Panc1 (cell line): ENCODE data around the gene PTPRK. TPM values are rescaled to one million over a fixed set of nuclear protein-coding genes. Genes with fewer than 3 reads are reported as not detected.

Source experiments
- ATAC-seq: fragments of 200-7000 bp; cut with Tn5 transposase; 2 replicates; pipeline ENCODE4 v1.9.1; 2020; ENCODE audit warnings: mild to moderate bottlenecking, moderate library complexity
- BruUV-seq: library from RNA; stranded (reverse); fragments of 400-500 nt; replicated peaks from 2 replicates; lab custom pipeline; 2021; lab: Mats Ljungman, UMichigan
- CTCF ChIA-PET: fragments of 300-600 bp; sonication (Branson Sonifier 250); formaldehyde crosslinking; loops from one replicate; lab custom pipeline; 2022; ENCODE audit warnings: antibody characterized with exemption; lab: Charles Lee
- POLR2A ChIA-PET: fragments of 300-600 bp; sonication (Branson Sonifier 250); formaldehyde crosslinking; loops from one replicate; lab custom pipeline; 2022; ENCODE audit warnings: antibody characterized with exemption; lab: Charles Lee
- DNase-seq: peaks from one replicate; pipeline ENCODE4 v3.0.0-alpha.2; 2010; ENCODE audit warnings: low read depth, low spot score
- H3K27ac ChIP-seq: 2 replicates; pipeline ENCODE4 v1.5.1; 2011; ENCODE audit warnings: mild to moderate bottlenecking, low read length, inconsistent platforms
- H3K27me3 ChIP-seq: fragments of 200-500 bp; sonication (Bioruptor generic); 2 replicates; pipeline ENCODE4 v1.6.0; 2014; ENCODE audit warnings: low read length, inconsistent platforms; ENCODE audit not compliant: control insufficient read depth, insufficient read depth
- H3K36me3 ChIP-seq: fragments of 200-500 bp; sonication (Bioruptor generic); 2 replicates; pipeline ENCODE4 v1.5.1; 2014; ENCODE audit warnings: inconsistent platforms, mild to moderate bottlenecking, low read length, moderate library complexity; ENCODE audit not compliant: control insufficient read depth, insufficient read depth
- H3K4me1 ChIP-seq: 2 replicates; pipeline ENCODE4 v1.5.1; 2011; ENCODE audit warnings: inconsistent platforms, mild to moderate bottlenecking, low read length, moderate library complexity; ENCODE audit not compliant: control insufficient read depth, insufficient read depth
- H3K4me3 ChIP-seq, 2 experiments: 2 replicates each; pipeline ENCODE4 v1.5.1; 2011 to 2012; ENCODE audit warnings: low read depth in 2 of 2, low read length in 2 of 2, mild to moderate bottlenecking in 2 of 2, inconsistent platforms in 1 of 2, moderate library complexity in 1 of 2
- H3K9me3 ChIP-seq: fragments of 200-500 bp; sonication (Bioruptor generic); 2 replicates; pipeline ENCODE4 v1.5.1; 2014; ENCODE audit warnings: low read depth, mild to moderate bottlenecking, inconsistent platforms, low read length, moderate library complexity; ENCODE audit not compliant: control insufficient read depth, insufficient read depth
- CTCF ChIP-seq: fragments of 450-650 bp; IDR thresholded peaks from 2 replicates; pipeline ENCODE4 v1.5.1; 2017; ENCODE audit warnings: mild to moderate bottlenecking
- POLR2AphosphoS5 ChIP-seq: IDR thresholded peaks from 2 replicates; pipeline ENCODE4 v1.6.1; 2012; ENCODE audit warnings: mild to moderate bottlenecking, low read depth, low read length, moderate library complexity
- REST ChIP-seq, 2 experiments: IDR thresholded peaks; 2 replicates each; pipeline ENCODE4 v1.6.1; 2011 to 2012; ENCODE audit warnings: low read depth in 2 of 2, control low read depth in 1 of 2, low read length in 1 of 2, mild to moderate bottlenecking in 1 of 2, moderate library complexity in 1 of 2; ENCODE audit not compliant: insufficient read depth in 1 of 2
- SIN3A ChIP-seq: IDR thresholded peaks from 2 replicates; pipeline ENCODE4 v1.6.1; 2012; ENCODE audit warnings: low read depth, mild to moderate bottlenecking, low read length, moderate library complexity, borderline replicate concordance; ENCODE audit not compliant: insufficient read depth
- TCF7L2 ChIP-seq: IDR thresholded peaks from 2 replicates; pipeline ENCODE4 v1.6.1; 2011; ENCODE audit warnings: mild to moderate bottlenecking, low read depth, low read length, inconsistent platforms
- in situ Hi-C: cut with HindIII; loops from 2 replicates; pipeline ENCODE4 v1.10.0; 2016; ENCODE audit warnings: low sequenced_read_pairs, low pct_unique_long_range_greater_than_20kb
- intact Hi-C: fragments of 100-400 bp; cut with micrococcal nuclease; formaldehyde crosslinking; loops from one replicate; pipeline ENCODE4 v1.10.0; 2022; ENCODE audit not compliant: unreplicated experiment
- total RNA-seq: library from RNA; stranded (reverse); gene quantifications from one replicate; pipeline ENCODE4 v1.2.1, GENCODE V29; 2021; ENCODE audit not compliant: unreplicated experiment

The PTPRK gene
- total RNA-seq, 1 experiment from 2014 or later = 61.8 TPM

- Histone ChIP-seq H3K4me3 (no peak overlapping the region), H3K27me3 (no peaks in the 10 kb centered on the region), H3K4me1 (peaks cover 3% of the 10 kb centered on the region; the same call in 1 of the 2 replicates), H3K36me3 (no peaks in the 10 kb centered on the region), H3K9me3 (no peaks in the 10 kb centered on the region), H3K27ac (no peak overlapping the region)
- BruUV-seq = no TSS peak
- TF ChIP-seq POLR2AphosphoS5 (no peak), REST (IDR thresholded peaks at IDR 0.05; ENCODE audit: insufficient read depth in 1 of 2, low read depth in 2 of 2, low read length in 1 of 2) (no peak), CTCF (no peak), SIN3A (no peak), TCF7L2 (no peak)
- POLR2A ChIA-PET = no interaction called here
- in situ Hi-C loops = no loop called here
- DNase-seq (no peak), ATAC-seq (no peak)
- intact Hi-C loops = no loop called here
- CTCF ChIA-PET = no interaction called here
These were observed 183.8 kb downstream of the PTPRK start for GRCh38 chr6:128336436-128337095.

- ChIA-PET CTCF (no interaction called here), POLR2A (interaction anchor here (0.5 kb wide), 1 partner anchor 9 kb away, joined by 7 read pairs; no protein-coding TSS in a partner anchor)
- TF ChIP-seq TCF7L2 (no peak), REST (IDR thresholded peaks at IDR 0.05; ENCODE audit: insufficient read depth in 1 of 2, low read depth in 2 of 2, low read length in 1 of 2) (no peak), SIN3A (no peak), POLR2AphosphoS5 (no peak), CTCF (no peak)
- H3K27me3 ChIP-seq = no peaks in the 10 kb centered on the region
- in situ Hi-C loops (no loop called here), intact Hi-C loops (no loop called here)
- no peak overlapping the region for H3K4me3 ChIP-seq
- H3K27ac ChIP-seq = no peak overlapping the region
- no peak for ATAC-seq
- DNase-seq = no peak
- no peaks in the 10 kb centered on the region for H3K9me3 ChIP-seq
- BruUV-seq = no TSS peak
- H3K36me3 ChIP-seq = no peaks in the 10 kb centered on the region
- H3K4me1 ChIP-seq = peaks cover 3% of the 10 kb centered on the region; the same call in 1 of the 2 replicates
These were observed 184.4 kb downstream of the PTPRK start for GRCh38 chr6:128335963-128336362.
